GM12891 (cell line): ENCODE data around the gene CCN5.
"Not testable (repeated sequence)": the region's sequence is repeated elsewhere in the genome, so short reads cannot be mapped to it uniquely, and the experiment has no call there.

Source experiments
- DNase-seq: peaks from one replicate; pipeline ENCODE4 v3.0.0; 2011; ENCODE audit warnings: low spot score; ENCODE audit not compliant: insufficient read length
- FAIRE-seq: peaks from 2 replicates; lab custom pipeline; 2011; peaks lifted over from hg19 to GRCh38; lab: Jason Lieb, UNC
- PAX5 ChIP-seq: IDR thresholded peaks from 2 replicates; pipeline ENCODE4 v1.6.1; 2011; ENCODE audit warnings: low read length, moderate library complexity, mild to moderate bottlenecking; ENCODE audit not compliant: insufficient read depth, severe bottlenecking
- POLR2A ChIP-seq: IDR thresholded peaks from 2 replicates; pipeline ENCODE4 v1.6.1; 2011; ENCODE audit warnings: low read depth, low read length, control low read depth
- POLR2AphosphoS5 ChIP-seq: IDR thresholded peaks from 2 replicates; pipeline ENCODE4 v1.6.1; 2011; ENCODE audit warnings: low read depth, low read length, control low read depth
- POU2F2 ChIP-seq: IDR thresholded peaks from 2 replicates; pipeline ENCODE4 v1.6.1; 2011; ENCODE audit warnings: low read depth, mild to moderate bottlenecking, control low read depth, low read length, moderate library complexity
- SPI1 ChIP-seq: IDR thresholded peaks from 2 replicates; pipeline ENCODE4 v1.6.1; 2011; ENCODE audit warnings: low read depth, low read length, control low read depth
- TAF1 ChIP-seq: IDR thresholded peaks from 2 replicates; pipeline ENCODE4 v1.6.1; 2011; ENCODE audit warnings: low read depth, low read length, control low read depth

CCN5 gene

DNA sequence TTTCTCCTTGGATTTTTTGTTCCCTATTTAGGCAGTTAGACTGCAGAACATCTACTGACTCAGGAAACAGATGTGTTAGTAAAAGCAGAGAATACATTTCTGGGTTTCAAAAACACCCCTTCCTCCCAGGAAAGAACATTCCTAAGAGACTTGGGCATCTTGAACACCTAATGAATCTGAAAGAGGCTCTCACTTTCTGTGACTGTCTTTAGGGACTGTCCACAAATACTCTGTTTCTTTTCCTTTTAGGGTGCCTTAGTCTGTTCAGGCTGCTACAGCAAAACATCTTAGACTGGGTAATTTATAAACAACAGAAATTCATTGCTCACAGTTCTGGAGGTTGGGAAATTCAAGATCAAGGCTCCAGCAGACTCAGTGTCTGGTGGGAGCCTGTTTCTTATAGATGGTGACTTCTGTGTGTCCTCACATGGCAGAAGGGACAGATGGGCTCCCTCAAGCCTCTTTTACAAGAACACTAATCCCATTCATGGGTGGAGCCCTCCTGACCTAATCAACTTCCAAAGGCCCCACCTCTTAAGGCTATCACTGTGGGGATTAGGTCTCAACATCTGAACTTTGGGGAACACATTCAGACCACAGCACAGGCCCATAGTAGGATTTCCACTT is 19.4 kb upstream of the CCN5 start:
- no peak for TF ChIP-seq SPI1
- TF ChIP-seq POLR2A: no peak
- TF ChIP-seq POLR2AphosphoS5: no peak
- no peak for FAIRE-seq
- DNase-seq: no peak

DNA sequence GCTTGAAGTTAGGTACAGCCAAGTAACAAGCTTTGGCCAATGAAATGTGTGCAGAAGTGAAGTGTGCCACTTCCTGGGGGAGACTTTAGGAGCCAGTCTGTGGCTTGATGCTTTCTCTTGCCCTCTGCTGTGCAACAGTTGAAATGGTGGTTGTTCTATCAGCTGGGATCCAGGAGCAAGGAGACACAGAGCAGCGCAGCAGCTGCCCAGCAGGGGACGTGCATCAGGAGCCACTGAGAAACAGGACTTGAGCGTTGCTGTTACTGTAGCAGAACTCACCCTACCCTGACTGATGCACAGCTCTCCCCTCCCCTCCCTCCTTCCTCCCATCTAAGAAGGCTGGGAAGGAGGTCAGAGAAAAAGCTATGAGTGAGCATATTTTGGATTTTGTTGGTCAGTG is 18.9 kb upstream of the CCN5 start:
- FAIRE-seq: no peak
- DNase-seq: no peak
- TF ChIP-seq POU2F2 (no peak), POLR2AphosphoS5 (no peak), SPI1 (no peak), TAF1 (no peak), PAX5 (no peak), POLR2A (no peak)

DNA sequence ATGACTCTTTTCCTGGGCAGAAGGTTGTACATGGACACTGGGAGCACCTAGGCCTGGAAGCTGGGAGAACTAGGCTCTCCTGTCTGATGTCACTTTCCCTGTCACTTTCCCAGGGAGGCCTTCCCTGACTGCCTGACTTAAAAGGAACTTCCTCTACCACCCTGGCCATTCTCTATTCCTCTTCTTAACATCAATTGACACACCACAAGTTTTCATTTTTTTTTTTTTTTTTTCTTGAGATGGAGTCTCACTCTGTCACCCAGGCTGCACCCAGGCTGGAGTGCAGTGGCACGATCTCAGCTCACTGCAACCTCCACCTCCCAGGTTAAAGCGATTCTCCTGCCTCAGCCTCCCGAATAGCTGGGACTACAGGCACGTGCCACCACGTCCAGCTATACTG is 18.1 kb upstream of the CCN5 start:
- FAIRE-seq: not testable (repeated sequence)

DNA sequence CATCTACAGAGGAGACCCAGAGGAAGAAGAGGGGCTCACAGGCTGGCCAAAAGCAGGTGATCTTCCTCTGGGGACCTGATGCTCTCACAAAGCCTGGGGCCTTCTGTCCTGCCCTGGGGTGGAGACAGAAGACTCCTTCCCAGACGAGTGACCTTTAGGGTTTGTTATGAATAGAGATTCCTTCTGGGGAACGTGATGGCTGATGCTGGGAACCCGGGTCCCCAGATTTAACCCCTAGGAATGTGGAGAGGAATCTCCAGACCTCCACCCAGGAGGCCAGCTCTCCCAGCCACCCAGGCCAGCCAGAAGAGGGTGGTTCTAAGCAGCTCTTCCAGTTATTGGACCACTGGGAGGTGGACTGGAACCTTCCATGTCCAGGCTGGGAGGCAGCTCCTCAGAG is 16.8 kb upstream of the CCN5 start:
- no peak for DNase-seq
- TF ChIP-seq POLR2AphosphoS5 (no peak), POU2F2 (no peak), PAX5 (no peak), SPI1 (no peak), TAF1 (no peak), POLR2A (no peak)
- FAIRE-seq: no peak

More for the DNA sequence above, 18.1 kb upstream of the CCN5 start:
- TF ChIP-seq SPI1: peak; percentile 18; the same call in 1 of the 2 replicates
- not testable (repeated sequence) for DNase-seq

DNA sequence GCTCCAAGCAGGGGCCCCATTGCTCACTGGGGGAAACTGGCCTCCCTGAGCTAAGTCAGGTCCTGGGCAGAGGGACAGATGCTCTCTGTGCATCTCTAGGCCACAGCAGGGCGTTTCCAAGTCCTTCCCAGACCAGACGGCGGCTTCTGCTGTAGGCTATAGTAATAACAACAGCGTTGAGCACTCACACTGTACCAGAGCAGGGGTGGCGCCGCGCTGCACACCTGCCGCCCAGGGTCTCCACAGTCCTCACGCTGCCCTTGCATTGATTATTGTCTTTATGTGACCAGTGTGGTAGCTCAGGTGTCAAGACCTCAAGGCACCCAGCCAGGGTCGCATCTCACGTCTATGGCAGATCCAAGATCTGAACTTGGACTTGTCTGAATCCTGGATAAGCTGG is 14.9 kb upstream of the CCN5 start:
- FAIRE-seq: no peak
- DNase-seq: no peak
- TF ChIP-seq POLR2AphosphoS5: no peak
- TF ChIP-seq POU2F2: no peak
- TF ChIP-seq PAX5: no peak
- TF ChIP-seq TAF1: no peak
- TF ChIP-seq SPI1: no peak
- no peak for TF ChIP-seq POLR2A

DNA sequence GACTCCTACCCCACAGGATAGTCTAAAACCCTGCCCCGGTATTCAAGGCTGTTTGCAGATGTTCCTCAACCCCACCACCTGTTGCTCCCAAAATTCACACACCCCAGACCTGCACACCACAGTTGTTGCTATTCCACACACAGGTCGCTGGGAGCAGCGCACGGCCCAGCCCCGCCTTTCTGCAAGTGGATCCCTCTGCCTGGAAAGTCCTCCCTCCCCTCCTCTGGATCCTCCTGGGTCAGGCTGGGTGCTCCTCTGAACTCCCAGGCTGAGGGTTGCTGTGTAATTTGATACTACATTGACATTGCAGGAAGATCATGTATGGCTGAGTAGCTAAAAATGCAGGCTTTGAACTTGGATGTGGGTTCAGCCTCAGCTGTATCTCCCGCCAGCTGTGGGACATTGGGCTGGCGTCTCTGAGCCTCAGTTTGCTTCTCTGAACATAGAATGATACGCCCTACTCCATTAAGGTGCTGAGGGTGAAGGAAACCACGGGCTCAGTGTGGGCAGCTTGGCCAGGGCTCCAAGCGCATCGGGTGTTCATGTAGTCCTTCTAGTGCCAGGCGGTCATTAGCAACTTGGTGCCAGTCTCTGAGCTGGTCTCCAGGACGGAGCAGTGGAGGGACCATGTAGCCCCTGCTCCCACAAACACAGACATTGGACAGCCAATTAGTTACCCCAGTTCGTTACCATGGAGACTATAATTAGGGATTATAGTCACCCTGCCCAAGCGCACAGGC is 13.9 kb upstream of the CCN5 start:
- FAIRE-seq (no peak), DNase-seq (no peak)
- TF ChIP-seq POLR2AphosphoS5 (no peak), PAX5 (no peak), SPI1 (no peak), POU2F2 (no peak), TAF1 (no peak), POLR2A (no peak)

DNA sequence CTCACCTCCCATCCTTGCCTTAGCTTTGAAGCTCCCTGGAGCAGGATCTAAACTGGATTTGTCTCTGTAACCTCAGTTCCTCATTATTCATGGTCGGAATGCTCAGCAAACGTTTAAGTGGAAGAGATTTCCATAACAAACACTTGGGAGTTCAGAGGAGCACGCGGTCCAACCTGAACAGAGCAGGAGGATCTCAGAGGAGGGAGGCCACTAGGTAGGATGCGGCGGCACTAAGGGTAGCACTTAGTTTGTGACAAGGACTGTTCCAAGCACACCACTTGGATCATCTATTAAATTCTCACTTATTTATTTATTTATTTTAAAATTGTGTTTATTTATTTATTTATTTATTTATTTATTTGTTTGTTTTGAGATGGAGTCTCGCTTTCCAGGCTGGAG is 13.3 kb upstream of the CCN5 start:
- TF ChIP-seq POLR2A (no peak), TAF1 (no peak), SPI1 (no peak), POLR2AphosphoS5 (no peak), POU2F2 (no peak), PAX5 (no peak)
- DNase-seq: no peak
- FAIRE-seq: no peak

DNA sequence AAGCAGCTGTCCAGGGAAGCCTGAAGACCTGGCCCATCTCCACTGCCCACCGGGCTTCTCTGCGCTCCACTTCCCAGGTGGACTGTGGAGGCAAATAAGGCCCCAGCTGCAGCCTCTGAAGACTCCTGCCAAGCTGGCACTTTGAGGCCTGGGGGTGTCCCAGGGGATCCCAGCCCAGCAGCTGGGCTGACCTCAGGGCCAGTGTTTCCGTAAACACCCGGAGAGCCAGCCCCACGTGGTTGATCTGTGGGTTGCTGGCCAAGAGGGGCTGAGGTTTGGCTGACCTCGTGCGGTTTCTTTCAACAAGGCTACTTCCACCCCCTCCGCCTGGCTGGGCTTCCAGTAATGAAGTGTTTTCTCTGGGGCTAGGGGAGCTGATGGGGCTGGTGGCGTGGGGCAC is 12.4 kb upstream of the CCN5 start:
- DNase-seq (no peak), FAIRE-seq (no peak)
- TF ChIP-seq POLR2AphosphoS5: no peak
- TF ChIP-seq TAF1: no peak
- no peak for TF ChIP-seq POU2F2
- TF ChIP-seq SPI1: no peak
- no peak for TF ChIP-seq POLR2A
- no peak for TF ChIP-seq PAX5

DNA sequence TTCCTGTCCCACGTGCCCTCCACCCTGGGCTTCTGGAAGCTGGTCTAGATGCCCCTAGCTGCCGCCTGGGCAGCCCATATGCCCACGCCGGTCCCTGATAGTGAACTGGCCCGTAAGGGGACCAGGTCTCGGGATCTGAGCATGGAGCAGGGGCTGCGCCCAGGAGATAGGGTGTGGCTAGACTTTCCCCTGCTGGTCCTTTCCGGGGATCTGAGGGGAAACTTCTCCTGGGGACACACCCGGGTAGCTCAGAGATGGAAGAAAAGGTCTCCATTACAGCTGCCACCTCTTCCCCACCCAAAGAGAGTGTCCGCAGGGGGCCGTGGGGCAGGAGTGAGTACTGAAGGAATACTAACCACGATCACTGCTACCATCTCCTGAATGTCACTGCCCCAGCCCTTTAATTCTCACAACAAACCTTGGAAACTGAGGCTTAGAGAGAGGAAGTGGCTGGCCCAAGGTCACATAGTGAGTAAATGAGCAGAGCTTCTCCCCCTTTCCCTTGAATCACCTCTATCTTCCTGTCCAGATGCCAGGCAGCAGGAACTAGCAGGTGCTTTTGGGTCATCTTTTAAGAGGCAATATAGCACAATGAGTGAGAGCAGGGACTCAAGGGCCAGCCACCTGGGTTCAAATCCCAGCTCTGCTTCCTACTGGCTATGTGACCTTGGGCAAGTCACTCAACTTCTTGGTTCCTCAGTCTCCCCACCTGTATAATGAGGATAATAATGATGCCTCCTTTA is 11.8 kb upstream of the CCN5 start:
- DNase-seq (no peak), FAIRE-seq (no peak)
- TF ChIP-seq POU2F2: no peak
- TF ChIP-seq POLR2A: no peak
- TF ChIP-seq SPI1: no peak
- TF ChIP-seq POLR2AphosphoS5: no peak
- TF ChIP-seq PAX5: no peak
- TF ChIP-seq TAF1: no peak
